GM13976 (cell line): ENCODE results near the gene CST4.

Experiments
- DNase-seq: peaks from one replicate; pipeline ENCODE4 v3.0.0; 2012; ENCODE audit warnings: low spot score
- CTCF ChIP-seq: IDR thresholded peaks from 2 replicates; pipeline ENCODE4 v1.5.1; 2012; ENCODE audit warnings: borderline replicate concordance, mild to moderate bottlenecking; ENCODE audit not compliant: insufficient read depth; ENCODE audit errors: extremely low read depth, missing control alignments, control extremely low read depth
- in situ Hi-C: fragments of 300-500 bp; cut with MboI; formaldehyde crosslinking; loops from one replicate; pipeline ENCODE4 v1.12.0; 2022; ENCODE audit warnings: low sequenced_read_pairs, mixed read lengths, inconsistent platforms; ENCODE audit not compliant: unreplicated experiment

CST4 gene

GRCh38 chr20:23654000-23654399 lies 34.8 kb downstream of the CST4 start:
- no peak for DNase-seq
- in situ Hi-C loops = no loop called here
- TF ChIP-seq CTCF = no peak

DNA sequence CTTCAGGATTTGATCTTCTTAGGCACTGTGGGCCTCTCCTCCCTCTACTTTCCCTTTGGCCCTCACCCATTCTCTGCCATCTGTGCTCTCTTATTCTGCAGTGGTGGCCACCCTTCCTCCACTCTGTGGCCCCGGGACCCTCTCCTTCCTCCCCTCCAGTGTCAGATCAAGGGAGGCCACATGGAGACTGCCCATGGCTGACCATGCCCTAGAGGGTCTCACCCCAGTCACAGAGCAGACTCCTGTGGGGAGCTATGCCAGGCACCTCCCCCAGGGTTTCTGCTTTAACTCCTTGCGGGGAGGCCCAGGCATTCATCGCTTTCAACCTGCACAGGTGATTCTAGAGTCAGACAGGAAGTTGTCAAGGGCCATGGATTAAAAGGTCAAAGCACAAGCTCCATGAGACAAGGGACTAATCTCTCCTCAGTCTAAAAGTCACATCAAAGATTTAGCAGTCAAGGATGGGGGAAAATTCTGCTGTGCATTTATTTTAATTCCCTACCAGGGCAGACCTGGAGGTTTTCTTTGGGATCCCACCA lies 35.4 kb downstream of the CST4 start:
- in situ Hi-C loops = no loop called here
- DNase-seq = no peak
- no peak for TF ChIP-seq CTCF

- no peak for TF ChIP-seq CTCF
- in situ Hi-C loops = no loop called here
- DNase-seq = no peak
Observed at GRCh38 chr20:23652926-23653325, 35.9 kb downstream of the CST4 start.

- DNase-seq = no peak
- in situ Hi-C loops = no loop called here
- TF ChIP-seq CTCF = no peak
Observed at GRCh38 chr20:23652371-23652770, 36.5 kb downstream of the CST4 start.

GRCh38 chr20:23651117-23651516 lies 37.7 kb downstream of the CST4 start:
- in situ Hi-C loops = no loop called here
- TF ChIP-seq CTCF = no peak
- DNase-seq = no peak

DNA sequence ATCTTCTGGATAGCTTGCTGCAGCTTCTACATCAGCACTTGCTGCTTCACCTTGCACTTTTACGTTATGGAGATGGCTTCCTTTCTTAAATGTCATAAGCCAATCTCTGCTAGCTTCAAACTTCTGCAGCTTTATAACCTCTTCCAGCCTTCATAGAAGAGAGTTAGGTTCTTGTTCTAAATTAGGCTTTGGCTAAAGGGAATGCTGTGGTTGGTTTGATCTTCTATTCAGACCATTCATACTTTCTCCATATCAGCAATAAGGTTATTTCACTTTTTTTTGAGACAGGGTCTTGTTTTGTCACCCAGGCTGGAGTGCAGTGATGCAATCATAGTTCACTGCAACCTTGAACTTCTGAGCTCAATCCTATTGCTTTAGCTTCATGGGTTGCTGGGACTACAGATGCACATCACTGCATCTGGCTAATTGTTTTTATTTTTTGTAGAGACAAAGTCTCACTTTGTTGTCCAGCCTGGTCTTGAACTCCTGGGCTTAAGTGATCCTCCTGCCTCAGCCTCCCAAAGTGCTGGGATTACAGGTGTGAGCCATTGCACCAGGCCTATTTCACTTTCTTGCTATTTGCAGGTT lies 38.9 kb downstream of the CST4 start:
- TF ChIP-seq CTCF = no peak
- in situ Hi-C loops = no loop called here
- no peak for DNase-seq
